ENCODE data around the gene IFNG-AS1. TPM values are rescaled to one million over a fixed set of nuclear protein-coding genes. Genes with fewer than 3 reads are reported as not detected.

IFNG-AS1 gene
- total RNA-seq = not detected in 2 replicates
- long read RNA-seq = 0 reads

DNA sequence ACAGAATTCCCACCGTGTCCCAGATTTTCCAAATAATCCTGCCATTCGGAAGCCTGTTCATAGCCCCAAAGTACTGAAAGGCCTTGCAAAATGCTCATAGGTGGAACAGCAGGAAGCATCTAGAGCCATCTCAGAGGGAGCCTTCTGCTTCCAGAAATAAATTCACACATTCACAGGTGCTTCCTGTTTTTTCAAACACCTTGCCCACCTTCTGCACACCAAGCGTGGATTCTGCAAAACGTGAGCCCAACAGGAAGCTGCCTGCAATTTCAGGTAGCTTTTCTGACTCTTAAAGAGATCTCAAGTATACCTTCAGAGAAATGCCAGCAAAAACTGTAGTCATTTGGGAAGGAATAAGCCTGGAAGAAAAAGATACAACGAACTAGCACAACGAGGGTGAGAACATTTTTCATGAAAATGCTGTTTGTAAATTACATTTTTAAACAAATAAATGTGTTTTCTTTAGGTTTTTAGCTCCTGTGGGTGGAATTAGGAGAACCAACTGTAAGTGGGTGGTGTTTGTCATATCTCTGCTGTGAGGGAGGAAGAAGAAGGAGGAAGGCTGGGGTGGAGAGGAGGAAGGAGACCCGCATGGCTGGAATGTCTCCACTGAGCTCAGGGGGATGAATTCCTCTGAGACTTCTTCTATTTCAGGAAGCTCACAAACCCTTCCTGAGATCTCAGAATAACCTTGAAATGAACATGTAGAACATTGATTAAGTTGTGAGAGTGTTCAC, at the start of gene IFNG-AS1:
IFNG-AS1 (plus strand) TSS at position 264 of the 737 bp plus-strand sequence.
- H3K27ac Mint-ChIP-seq = no peak within 1 kb of the TSS
- peaks cover 24% of the 10 kb centered on the region for H3K4me1 Mint-ChIP-seq (ENCODE audit: low read depth)
- no peaks in the 10 kb centered on the region for H3K9me3 Mint-ChIP-seq (ENCODE audit: low read depth)
- H3K4me3 Mint-ChIP-seq (ENCODE audit: low read depth) = no peak within 1 kb of the TSS
- TF ChIP-seq, protein P1, sequence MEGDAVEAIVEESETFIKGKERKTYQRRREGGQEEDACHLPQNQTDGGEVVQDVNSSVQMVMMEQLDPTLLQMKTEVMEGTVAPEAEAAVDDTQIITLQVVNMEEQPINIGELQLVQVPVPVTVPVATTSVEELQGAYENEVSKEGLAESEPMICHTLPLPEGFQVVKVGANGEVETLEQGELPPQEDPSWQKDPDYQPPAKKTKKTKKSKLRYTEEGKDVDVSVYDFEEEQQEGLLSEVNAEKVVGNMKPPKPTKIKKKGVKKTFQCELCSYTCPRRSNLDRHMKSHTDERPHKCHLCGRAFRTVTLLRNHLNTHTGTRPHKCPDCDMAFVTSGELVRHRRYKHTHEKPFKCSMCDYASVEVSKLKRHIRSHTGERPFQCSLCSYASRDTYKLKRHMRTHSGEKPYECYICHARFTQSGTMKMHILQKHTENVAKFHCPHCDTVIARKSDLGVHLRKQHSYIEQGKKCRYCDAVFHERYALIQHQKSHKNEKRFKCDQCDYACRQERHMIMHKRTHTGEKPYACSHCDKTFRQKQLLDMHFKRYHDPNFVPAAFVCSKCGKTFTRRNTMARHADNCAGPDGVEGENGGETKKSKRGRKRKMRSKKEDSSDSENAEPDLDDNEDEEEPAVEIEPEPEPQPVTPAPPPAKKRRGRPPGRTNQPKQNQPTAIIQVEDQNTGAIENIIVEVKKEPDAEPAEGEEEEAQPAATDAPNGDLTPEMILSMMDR (IDR thresholded peaks at IDR 0.05; ENCODE audit: unreplicated experiment) = no peak
- no peaks in the 10 kb centered on the region for H3K27me3 Mint-ChIP-seq
- H3K36me3 Mint-ChIP-seq (ENCODE audit: insufficient read depth) = no peaks in the 10 kb centered on the region
- DNase-seq (ENCODE audit: low spot score, unreplicated experiment) = no peak

DNA sequence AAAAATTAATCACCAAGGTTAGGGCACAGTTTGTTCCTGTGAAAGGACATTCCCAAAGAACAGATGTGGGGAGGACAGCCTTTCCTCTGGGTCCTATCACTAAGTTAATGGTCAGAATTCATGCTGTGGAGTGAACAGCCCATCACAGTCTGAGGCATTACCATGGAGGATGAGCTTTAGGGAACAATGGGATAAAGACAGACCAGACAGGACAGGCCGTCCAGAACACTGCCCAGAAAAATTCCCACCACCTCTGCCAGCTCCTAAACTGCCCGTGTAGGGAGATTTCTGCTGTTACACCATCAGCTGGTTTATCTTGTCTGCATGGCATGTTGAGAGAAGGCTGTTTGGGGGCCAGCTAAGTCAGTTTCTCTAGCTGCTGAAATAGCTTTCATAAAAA, 49.6 kb upstream of the IFNG-AS1 start:
- H3K27me3 Mint-ChIP-seq = no peaks in the 10 kb centered on the region
- H3K9me3 Mint-ChIP-seq (ENCODE audit: low read depth) = no peaks in the 10 kb centered on the region
- TF ChIP-seq, protein P1 (IDR thresholded peaks at IDR 0.05; ENCODE audit: unreplicated experiment) = no peak
- no peak overlapping the region for H3K4me3 Mint-ChIP-seq (ENCODE audit: low read depth)
- H3K4me1 Mint-ChIP-seq (ENCODE audit: low read depth) = peaks cover 11% of the 10 kb centered on the region
- no peak for DNase-seq (ENCODE audit: low spot score, unreplicated experiment)
- H3K36me3 Mint-ChIP-seq (ENCODE audit: insufficient read depth) = no peaks in the 10 kb centered on the region
- H3K27ac Mint-ChIP-seq = no peak overlapping the region

DNA sequence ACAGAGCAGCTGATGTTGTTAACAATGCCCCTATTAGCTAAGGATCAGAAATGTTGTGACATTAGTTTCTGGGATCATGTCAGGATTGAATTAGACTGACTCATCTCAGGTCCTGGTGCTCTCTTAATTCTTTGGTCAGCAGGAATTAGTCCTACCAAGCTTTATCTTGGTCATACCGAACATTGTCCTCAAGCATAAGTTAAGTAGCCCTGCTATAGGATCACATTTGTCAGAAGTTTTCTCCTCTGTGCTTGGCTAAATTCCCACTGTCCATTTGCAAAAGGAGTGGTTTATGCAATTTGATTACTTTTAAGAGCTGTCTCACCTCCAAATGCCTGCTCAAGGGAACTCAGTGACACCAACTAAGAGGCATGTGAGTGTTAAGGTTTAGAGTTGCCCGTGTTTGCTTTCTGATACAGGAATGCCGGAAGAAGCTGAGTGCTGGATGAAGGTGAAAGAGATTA, 48.4 kb upstream of the IFNG-AS1 start:
- H3K4me3 Mint-ChIP-seq (ENCODE audit: low read depth) = no peak overlapping the region

DNA sequence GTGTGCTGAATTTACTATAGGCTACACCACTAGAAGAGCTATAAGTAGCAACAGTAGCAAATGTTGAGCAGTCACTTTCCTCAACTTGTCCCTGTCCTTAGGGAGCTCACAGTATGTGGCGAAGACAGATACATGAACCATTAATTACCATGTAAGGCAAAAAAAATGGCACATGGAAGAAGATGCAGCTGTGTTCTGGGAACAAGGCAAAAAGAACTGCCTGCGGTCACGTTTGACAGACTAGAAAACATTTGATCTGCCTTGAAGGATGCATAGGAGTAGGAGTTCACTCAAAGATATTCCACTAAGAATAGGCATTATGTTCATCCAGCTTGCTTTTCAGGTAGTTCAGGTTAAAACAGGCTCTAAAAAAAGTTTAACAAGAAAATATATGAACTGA, 46.5 kb upstream of the IFNG-AS1 start:
- no peaks in the 10 kb centered on the region for H3K36me3 Mint-ChIP-seq (ENCODE audit: insufficient read depth)
- no peak overlapping the region for H3K27ac Mint-ChIP-seq
- H3K9me3 Mint-ChIP-seq (ENCODE audit: low read depth) = no peaks in the 10 kb centered on the region
- H3K27me3 Mint-ChIP-seq = no peaks in the 10 kb centered on the region
- H3K4me1 Mint-ChIP-seq (ENCODE audit: low read depth) = peaks cover 11% of the 10 kb centered on the region
- TF ChIP-seq, protein P1 (IDR thresholded peaks at IDR 0.05; ENCODE audit: unreplicated experiment) = no peak
- DNase-seq (ENCODE audit: low spot score, unreplicated experiment) = no peak
- H3K4me3 Mint-ChIP-seq (ENCODE audit: low read depth) = no peak overlapping the region

More for the DNA sequence above, 48.4 kb upstream of the IFNG-AS1 start:
- Mint-ChIP-seq H3K27me3 (no peaks in the 10 kb centered on the region), H3K36me3 (ENCODE audit: insufficient read depth) (no peaks in the 10 kb centered on the region), H3K4me1 (ENCODE audit: low read depth) (peaks cover 11% of the 10 kb centered on the region), H3K9me3 (ENCODE audit: low read depth) (no peaks in the 10 kb centered on the region), H3K27ac (no peak overlapping the region)
- TF ChIP-seq, protein P1 (IDR thresholded peaks at IDR 0.05; ENCODE audit: unreplicated experiment) = no peak
- DNase-seq (ENCODE audit: low spot score, unreplicated experiment) = no peak

DNA sequence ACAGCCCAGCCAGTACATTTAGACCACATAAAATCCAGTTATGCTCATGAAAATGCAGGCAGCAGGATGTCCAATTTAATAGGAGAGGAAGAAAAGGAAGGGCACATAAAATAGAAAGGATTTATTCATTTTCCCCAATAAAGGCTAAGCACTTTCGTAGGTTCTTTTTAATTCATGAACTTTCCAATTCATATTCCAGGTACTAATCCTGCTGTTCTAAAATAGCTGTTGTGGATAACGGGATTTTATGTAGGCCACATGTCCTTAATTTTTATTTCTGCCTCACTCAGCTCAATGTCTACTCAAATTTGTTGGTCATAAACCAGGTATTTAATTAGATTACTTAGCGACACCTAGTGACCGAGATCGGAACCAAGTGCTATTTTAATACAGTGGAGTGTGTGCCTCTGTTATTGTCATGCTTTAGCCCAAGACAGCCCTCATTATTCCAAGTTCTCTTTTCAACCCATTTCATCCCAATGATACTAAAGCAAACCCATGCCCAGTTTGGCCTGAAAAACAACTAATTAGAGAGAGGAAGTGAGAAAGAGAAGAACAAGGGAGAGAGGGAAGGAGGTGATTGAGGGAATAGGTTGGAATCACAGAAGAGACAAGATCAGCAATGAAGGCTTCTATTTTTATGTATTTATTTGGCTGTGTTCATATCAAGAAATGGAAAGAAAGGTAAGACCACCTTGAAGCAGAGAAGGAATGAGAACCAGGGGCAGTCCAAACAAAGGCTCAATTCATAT, 45.9 kb upstream of the IFNG-AS1 start:
- Mint-ChIP-seq H3K27ac (no peak overlapping the region), H3K4me1 (ENCODE audit: low read depth) (peaks cover 11% of the 10 kb centered on the region), H3K9me3 (ENCODE audit: low read depth) (no peaks in the 10 kb centered on the region), H3K27me3 (no peaks in the 10 kb centered on the region), H3K4me3 (ENCODE audit: low read depth) (no peak overlapping the region), H3K36me3 (ENCODE audit: insufficient read depth) (no peaks in the 10 kb centered on the region)
- no peak for DNase-seq (ENCODE audit: low spot score, unreplicated experiment)
- TF ChIP-seq, protein P1 (IDR thresholded peaks at IDR 0.05; ENCODE audit: unreplicated experiment) = peak; percentile 79

All from progenitor cell of endocrine pancreas (in vitro differentiated cells).